SK-N-SH (cell line): ENCODE measurements around the gene CACNA1E. TPM values are rescaled to one million over a fixed set of nuclear protein-coding genes. Genes with fewer than 3 reads are reported as not detected.

Experiments used
- CTCF ChIA-PET: fragments of 300-600, 350-600 bp; formaldehyde crosslinking; extraction: SDS; loops from one replicate; lab custom pipeline; 2021; lab: Yijun Ruan, JAX
- POLR2A ChIA-PET: fragments of 350-600 bp; sonication (Branson Sonifier 250); formaldehyde crosslinking; extraction: SDS; loops from one replicate; lab custom pipeline; 2020; ENCODE audit warnings: antibody characterized with exemption, inconsistent platforms; lab: Yijun Ruan, JAX
- DNase-seq: peaks from one replicate; pipeline ENCODE4 v3.0.0; 2012
- H2AFZ ChIP-seq: fragments of 200-600 bp; sonication (generic); 2 replicates; pipeline ENCODE4 v1.8.1; 2016; ENCODE audit warnings: antibody characterized with exemption, mild to moderate bottlenecking, low read depth
- H3F3A ChIP-seq: fragments of 200-600 bp; sonication (generic); replicated peaks from 2 replicates; pipeline ENCODE3; 2016; ENCODE audit warnings: antibody characterized with exemption, mild to moderate bottlenecking; ENCODE audit not compliant: insufficient read depth
- H3K27ac ChIP-seq, 2 experiments: fragments of 200-500 bp in 1 of 2; fragments of 200-600 bp in 1 of 2; sonication (Bioruptor generic) in 1 of 2; sonication (generic), shearing (Covaris generic) in 1 of 2; 2 replicates each; pipeline versions ENCODE4 v1.5.1 to v1.6.1; 2014 to 2016; ENCODE audit warnings: low read depth in 2 of 2, inconsistent platforms in 1 of 2, low read length in 1 of 2, mild to moderate bottlenecking in 1 of 2, mixed read lengths in 1 of 2
- H3K27me3 ChIP-seq: fragments of 200-600 bp; sonication (generic), shearing (Covaris generic); 2 replicates; pipeline ENCODE4 v1.6.1; 2016; ENCODE audit warnings: mixed run types; ENCODE audit not compliant: insufficient read depth
- H3K36me3 ChIP-seq, 2 experiments: fragments of 200-500 bp in 1 of 2; fragments of 200-600 bp in 1 of 2; sonication (Bioruptor generic) in 1 of 2; sonication (generic) in 1 of 2; replicated peaks in 1 of 2; 2 replicates each; pipeline versions ENCODE3 to v1.5.1; 2014 to 2016; ENCODE audit warnings: low read length in 1 of 2, mild to moderate bottlenecking in 1 of 2; ENCODE audit not compliant: insufficient read depth in 2 of 2, control insufficient read depth in 1 of 2
- H3K4me1 ChIP-seq, 2 experiments: fragments of 200-500 bp in 1 of 2; fragments of 200-600 bp in 1 of 2; sonication (Bioruptor generic) in 1 of 2; sonication (generic), shearing (Covaris generic) in 1 of 2; 2 replicates each; pipeline versions ENCODE4 v1.5.1 to v1.6.1; 2014 to 2016; ENCODE audit warnings: low read depth in 1 of 2, low read length in 1 of 2, mixed run types in 1 of 2; ENCODE audit not compliant: insufficient read depth in 2 of 2, control insufficient read depth in 1 of 2
- H3K4me2 ChIP-seq: fragments of 200-600 bp; sonication (generic), shearing (Covaris generic); 2 replicates; pipeline ENCODE4 v1.6.1; 2017; ENCODE audit warnings: mixed run types
- H3K4me3 ChIP-seq, 2 experiments: fragments of 200-500 bp in 1 of 2; fragments of 200-600 bp in 1 of 2; sonication (Bioruptor generic) in 1 of 2; sonication (generic), shearing (Covaris generic) in 1 of 2; 2 replicates each; pipeline versions ENCODE4 v1.5.1 to v1.8.1; 2014 to 2016; ENCODE audit warnings: low read depth in 2 of 2, inconsistent platforms in 1 of 2, low read length in 1 of 2, mild to moderate bottlenecking in 1 of 2, mixed read lengths in 1 of 2, moderate library complexity in 1 of 2
- H3K79me2 ChIP-seq: fragments of 200-600 bp; sonication (generic); 2 replicates; pipeline ENCODE4 v1.8.1; 2017; ENCODE audit warnings: mild to moderate bottlenecking; ENCODE audit not compliant: insufficient read depth
- H3K9ac ChIP-seq: fragments of 200-600 bp; sonication (generic); 2 replicates; pipeline ENCODE4 v1.6.1; 2017; ENCODE audit warnings: mixed run types
- H3K9me2 ChIP-seq: fragments of 200-600 bp; sonication (generic); 2 replicates; pipeline ENCODE4 v1.6.1; 2017; ENCODE audit warnings: mixed run types
- H3K9me3 ChIP-seq: fragments of 200-600 bp; sonication (generic); 2 replicates; pipeline ENCODE4 v1.6.1; 2017; ENCODE audit warnings: mixed run types, mild to moderate bottlenecking, moderate library complexity
- H4K20me1 ChIP-seq: fragments of 200-600 bp; sonication (generic); 2 replicates; pipeline ENCODE4 v1.6.1; 2017; ENCODE audit warnings: mild to moderate bottlenecking, mixed run types; ENCODE audit not compliant: insufficient read depth
- EP300 ChIP-seq, 2 experiments: IDR thresholded peaks; 2 replicates each; pipeline versions ENCODE4 v1.4.0 to v1.6.1; 2012; ENCODE audit warnings: borderline replicate concordance in 1 of 2, low read depth in 1 of 2, low read length in 1 of 2
- FOSL2 ChIP-seq: IDR thresholded peaks from 2 replicates; pipeline ENCODE4 v1.4.0; 2012; ENCODE audit warnings: low read depth, mild to moderate bottlenecking, moderate library complexity, borderline replicate concordance
- FOXJ3 ChIP-seq: sonication (generic); formaldehyde crosslinking; IDR thresholded peaks from 2 replicates; pipeline ENCODE4 v1.5.1; 2020; ENCODE audit warnings: mild to moderate bottlenecking, missing genetic modification reagents
- FOXM1 ChIP-seq: IDR thresholded peaks from 2 replicates; pipeline ENCODE4 v1.4.0; 2012; ENCODE audit warnings: low read depth, mild to moderate bottlenecking
- GABPA ChIP-seq: IDR thresholded peaks from 2 replicates; pipeline ENCODE4 v1.4.0; 2012; ENCODE audit warnings: low read depth, mild to moderate bottlenecking
- GATA2 ChIP-seq: sonication (generic); formaldehyde crosslinking; IDR thresholded peaks from 2 replicates; pipeline ENCODE4 v1.5.0; 2020; ENCODE audit warnings: mild to moderate bottlenecking, missing genetic modification reagents
- JUND ChIP-seq: IDR thresholded peaks from 2 replicates; pipeline ENCODE4 v1.4.0; 2012
- MAX ChIP-seq: IDR thresholded peaks from 2 replicates; pipeline ENCODE4 v1.4.0; 2012; ENCODE audit warnings: low read depth
- MEF2A ChIP-seq: IDR thresholded peaks from 2 replicates; pipeline ENCODE4 v1.4.0; 2012; ENCODE audit warnings: low read depth, borderline replicate concordance
- NFIC ChIP-seq: IDR thresholded peaks from 2 replicates; pipeline ENCODE4 v1.4.0; 2012; ENCODE audit warnings: borderline replicate concordance
- NRF1 ChIP-seq: IDR thresholded peaks from 2 replicates; pipeline ENCODE4 v1.6.1; 2012; ENCODE audit warnings: low read depth, mild to moderate bottlenecking, low read length
- PBX3 ChIP-seq: IDR thresholded peaks from 2 replicates; pipeline ENCODE4; 2012
- RAD21 ChIP-seq: IDR thresholded peaks from 2 replicates; pipeline ENCODE4 v1.6.1; 2012; ENCODE audit warnings: mild to moderate bottlenecking, low read length
- RCOR1 ChIP-seq: fragments of 150-350 bp; IDR thresholded peaks from 2 replicates; pipeline ENCODE4 v1.6.1; 2017; ENCODE audit warnings: antibody characterized with exemption, low read length
- RFX5 ChIP-seq: IDR thresholded peaks from 2 replicates; pipeline ENCODE4 v1.6.1; 2012; ENCODE audit warnings: mild to moderate bottlenecking, improper control_type of control experiment, low read length
- SMC3 ChIP-seq: IDR thresholded peaks from 2 replicates; pipeline ENCODE4 v1.6.1; 2012; ENCODE audit warnings: low read depth, low read length, improper control_type of control experiment
- TAF1 ChIP-seq: IDR thresholded peaks from 2 replicates; pipeline ENCODE4 v1.6.1; 2012; ENCODE audit warnings: low read depth, mild to moderate bottlenecking, low read length, moderate library complexity, borderline replicate concordance
- TCF12 ChIP-seq: IDR thresholded peaks from 2 replicates; pipeline ENCODE4 v1.4.0; 2012
- TEAD4 ChIP-seq: IDR thresholded peaks from 2 replicates; pipeline ENCODE4 v1.4.0; 2012; ENCODE audit warnings: mild to moderate bottlenecking, borderline replicate concordance; ENCODE audit not compliant: insufficient read depth
- USF2 ChIP-seq: fragments of 150-350 bp; IDR thresholded peaks from 2 replicates; pipeline ENCODE4 v1.6.1; 2017; ENCODE audit warnings: antibody characterized with exemption, low read length, low read depth, borderline replicate concordance
- ZBTB33 ChIP-seq: IDR thresholded peaks from 2 replicates; pipeline ENCODE4 v1.4.0; 2012; ENCODE audit warnings: low read depth, borderline replicate concordance
- WGBS: methylation state at CpG from one replicate; pipeline ENCODE4 v1.1.6; 2017; ENCODE audit warnings: low lambda C conversion rate; 5-methylcytosine and 5-hydroxymethylcytosine counted together
- polyA plus RNA-seq, 3 experiments: library from polyadenylated mRNA; depleted of rRNA; stranded (reverse); fragments of >200 nt; gene quantifications; 2 replicates each; pipeline ENCODE4 v1.2.3, GENCODE V29; 2012

CACNA1E gene
- polyA plus RNA-seq, 1 of the 3 experiments (the other 2 are of a cell fraction): not detected

GRCh38 chr1:181531441-181531840, 48.1 kb downstream of the CACNA1E start:
- no peaks in the 10 kb centered on the region for H3K27me3 ChIP-seq
- H3K36me3 ChIP-seq: no peaks in the 10 kb centered on the region
- H3K79me2 ChIP-seq: no peaks in the 10 kb centered on the region
- TF ChIP-seq RCOR1: no peak
- TF ChIP-seq FOXJ3 (CRISPR knock-in tag): no peak
- H4K20me1 ChIP-seq: no peaks in the 10 kb centered on the region
- no peaks in the 10 kb centered on the region for H3K9me3 ChIP-seq
- H3K9ac ChIP-seq: no peak overlapping the region
- no peaks in the 10 kb centered on the region for H3K4me1 ChIP-seq
- H3F3A ChIP-seq: no peaks in the 10 kb centered on the region
- no peak overlapping the region for H3K4me3 ChIP-seq
- H2AFZ ChIP-seq: no peak overlapping the region
- H3K27ac ChIP-seq: no peak overlapping the region
- no peak overlapping the region for H3K4me2 ChIP-seq
- DNase-seq: no peak
- CTCF ChIA-PET: no interaction called here
- 14% methylated on average over 5 of the region's 5 CpGs for WGBS
- POLR2A ChIA-PET: no interaction called here
- no peaks in the 10 kb centered on the region for H3K9me2 ChIP-seq

- Histone ChIP-seq H3K4me3 (no peak overlapping the region), H3K27ac (no peak overlapping the region), H2AFZ (no peak overlapping the region), H3K36me3 (no peaks in the 10 kb centered on the region), H3K9ac (no peak overlapping the region), H4K20me1 (no peaks in the 10 kb centered on the region), H3F3A (no peaks in the 10 kb centered on the region), H3K79me2 (no peaks in the 10 kb centered on the region), H3K27me3 (no peaks in the 10 kb centered on the region), H3K4me2 (no peak overlapping the region), H3K9me3 (no peaks in the 10 kb centered on the region), H3K9me2 (no peaks in the 10 kb centered on the region), H3K4me1 (no peaks in the 10 kb centered on the region)
- 31% methylated on average over 3 of the region's 3 CpGs for WGBS
- POLR2A ChIA-PET: no interaction called here
- TF ChIP-seq JUND (no peak), FOXJ3 (CRISPR knock-in tag) (no peak), TCF12 (no peak), GABPA (no peak), TEAD4 (no peak), NRF1 (no peak), RFX5 (no peak), NFIC (no peak), EP300 (IDR thresholded peaks at IDR 0.05; ENCODE audit: borderline replicate concordance in 1 of 2, low read depth in 1 of 2, low read length in 1 of 2) (no peak), FOSL2 (no peak), MEF2A (no peak), GATA2 (CRISPR knock-in tag) (no peak), FOXM1 (no peak), RCOR1 (no peak), TAF1 (no peak)
- DNase-seq: no peak
- CTCF ChIA-PET: no interaction called here
Observed at GRCh38 chr1:181531951-181532600, 48.8 kb downstream of the CACNA1E start.

- DNase-seq: no peak
- H3K79me2 ChIP-seq: no peaks in the 10 kb centered on the region
- H4K20me1 ChIP-seq: no peaks in the 10 kb centered on the region
- H3K4me1 ChIP-seq: no peaks in the 10 kb centered on the region
- no peaks in the 10 kb centered on the region for H3F3A ChIP-seq
- H3K36me3 ChIP-seq: no peaks in the 10 kb centered on the region
- no peaks in the 10 kb centered on the region for H3K9me2 ChIP-seq
- WGBS: 7% methylated on average over 2 of the region's 2 CpGs
- H3K9ac ChIP-seq: no peak overlapping the region
- no peak overlapping the region for H3K4me2 ChIP-seq
- no peak overlapping the region for H2AFZ ChIP-seq
- no peak overlapping the region for H3K27ac ChIP-seq
- H3K9me3 ChIP-seq: no peaks in the 10 kb centered on the region
- ChIA-PET POLR2A (no interaction called here), CTCF (interaction anchor here (1.1 kb wide), 1 partner anchor 10 kb away, joined by 3 read pairs; no protein-coding TSS in a partner anchor)
- H3K27me3 ChIP-seq: no peaks in the 10 kb centered on the region
- no peak overlapping the region for H3K4me3 ChIP-seq
- TF ChIP-seq RAD21 (no peak), USF2 (no peak), MAX (no peak), TEAD4 (no peak), PBX3 (no peak), SMC3 (no peak), ZBTB33 (no peak)
Observed at GRCh38 chr1:181538836-181539235, 55.5 kb downstream of the CACNA1E start.
